RWPE2 (cell line): ENCODE data around the gene SCYL2.
A peak's percentile ranks its signal among the peaks of the same experiment; 100 is the strongest.
"Not testable (repeated sequence)": the region's sequence is repeated elsewhere in the genome, so short reads cannot be mapped to it uniquely, and the experiment has no call there.

Experiments used
- ATAC-seq: fragments of 200-7000 bp; cut with Tn5 transposase; 3 replicates; pipeline ENCODE4 v1.9.1; 2021; ENCODE audit warnings: low read depth
- DNase-seq: peaks from one replicate; pipeline ENCODE4 v3.0.0-alpha.2; 2020; ENCODE audit warnings: low spot score
- H3K27ac ChIP-seq: fragments of 450-650 bp; 2 replicates; pipeline ENCODE4 v1.5.1; 2017; ENCODE audit warnings: mild to moderate bottlenecking; ENCODE audit not compliant: poor library complexity, severe bottlenecking
- H3K27me3 ChIP-seq: fragments of 250-450 bp; sonication (Bioruptor Pico); 2 replicates; pipeline ENCODE4 v1.5.1; 2021; ENCODE audit warnings: mild to moderate bottlenecking, moderate library complexity; ENCODE audit not compliant: insufficient read depth, poor library complexity, severe bottlenecking
- H3K36me3 ChIP-seq: fragments of 250-450 bp; sonication (Bioruptor Pico); 2 replicates; pipeline ENCODE4 v1.5.1; 2020; ENCODE audit warnings: low read depth, mild to moderate bottlenecking, moderate library complexity
- H3K4me1 ChIP-seq: fragments of 250-450 bp; sonication (Bioruptor Pico); 2 replicates; pipeline ENCODE4 v1.5.1; 2021; ENCODE audit warnings: mild to moderate bottlenecking, moderate library complexity; ENCODE audit not compliant: insufficient read depth, poor library complexity, severe bottlenecking
- H3K4me3 ChIP-seq: fragments of 250-450 bp; sonication (Bioruptor Pico); 2 replicates; pipeline ENCODE4 v1.5.1; 2021; ENCODE audit warnings: mild to moderate bottlenecking, moderate library complexity; ENCODE audit not compliant: severe bottlenecking
- H3K9me3 ChIP-seq: fragments of 250-450 bp; sonication (Bioruptor Pico); 2 replicates; pipeline ENCODE4 v1.5.1; 2021; ENCODE audit warnings: mild to moderate bottlenecking, moderate library complexity; ENCODE audit not compliant: severe bottlenecking
- CTCF ChIP-seq: fragments of 450-650 bp; IDR thresholded peaks from one replicate; pipeline ENCODE4 v1.5.1; 2017; ENCODE audit warnings: mild to moderate bottlenecking, moderate library complexity; ENCODE audit not compliant: poor library complexity, severe bottlenecking

The SCYL2 gene

GRCh38 chr12:100337299-100337698 lies 70.3 kb downstream of the SCYL2 start:
- Histone ChIP-seq H3K36me3 (peaks cover 66% of the 10 kb centered on the region), H3K4me3 (no peak overlapping the region), H3K27me3 (no peaks in the 10 kb centered on the region), H3K9me3 (no peaks in the 10 kb centered on the region), H3K27ac (no peak overlapping the region), H3K4me1 (no peaks in the 10 kb centered on the region)
- ATAC-seq = no peak
- TF ChIP-seq CTCF = no peak
- no peak for DNase-seq

- DNase-seq (no peak), ATAC-seq (no peak)
- Histone ChIP-seq H3K27ac (no peak overlapping the region), H3K36me3 (peaks cover 66% of the 10 kb centered on the region), H3K27me3 (no peaks in the 10 kb centered on the region), H3K4me3 (no peak overlapping the region), H3K4me1 (no peaks in the 10 kb centered on the region), H3K9me3 (no peaks in the 10 kb centered on the region)
- TF ChIP-seq CTCF = no peak
These were observed 70.8 kb downstream of the SCYL2 start for GRCh38 chr12:100337727-100338126.

DNA sequence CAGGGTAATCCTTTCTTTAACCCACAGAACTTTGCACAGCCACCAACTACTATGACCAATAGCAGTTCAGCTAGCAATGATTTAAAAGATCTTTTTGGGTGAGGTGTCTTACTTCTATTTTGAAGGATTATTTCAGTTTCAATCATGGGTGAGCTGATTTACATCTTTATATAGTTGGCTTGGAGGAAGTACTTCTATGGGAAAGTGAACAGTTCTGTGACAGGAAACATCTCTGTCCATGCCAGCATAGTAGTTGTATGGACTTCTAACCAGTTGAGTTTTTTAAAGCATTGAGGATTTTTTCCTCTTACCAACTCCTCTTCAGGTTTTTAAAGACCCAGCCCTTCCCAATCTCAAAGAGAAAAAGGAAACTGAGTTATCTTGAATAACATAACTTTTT lies 72.1 kb downstream of the SCYL2 start:
- ATAC-seq = no peak
- Histone ChIP-seq H3K4me1 (no peaks in the 10 kb centered on the region), H3K36me3 (peaks cover 54% of the 10 kb centered on the region)

DNA sequence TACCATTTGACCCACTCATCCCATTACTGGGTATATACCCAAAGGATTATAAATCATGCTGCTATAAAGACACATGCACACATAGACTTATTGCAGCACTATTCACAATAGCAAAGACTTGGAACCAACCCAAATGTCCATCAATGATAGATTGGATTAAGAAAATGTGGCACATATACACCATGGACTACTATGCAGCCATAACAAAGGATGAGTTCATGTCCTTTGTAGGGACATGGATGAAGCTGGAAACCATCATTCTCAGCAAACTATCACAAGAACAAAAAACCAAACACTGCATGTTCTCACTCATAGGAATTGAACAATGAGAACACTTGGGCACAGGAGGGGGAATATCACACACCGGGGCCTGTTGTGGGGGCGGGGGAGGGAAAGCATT lies 75.9 kb downstream of the SCYL2 start:
- not testable (repeated sequence) for H3K27me3 ChIP-seq, H3K4me3 ChIP-seq, H3K4me1 ChIP-seq, ATAC-seq, H3K9me3 ChIP-seq, H3K27ac ChIP-seq, DNase-seq
- H3K36me3 ChIP-seq = peaks cover 17% of the 10 kb centered on the region

More for the DNA sequence above, 72.1 kb downstream of the SCYL2 start:
- Histone ChIP-seq H3K27me3 (no peaks in the 10 kb centered on the region), H3K9me3 (no peaks in the 10 kb centered on the region), H3K27ac (no peak overlapping the region), H3K4me3 (no peak overlapping the region)
- no peak for DNase-seq
- no peak for TF ChIP-seq CTCF

DNA sequence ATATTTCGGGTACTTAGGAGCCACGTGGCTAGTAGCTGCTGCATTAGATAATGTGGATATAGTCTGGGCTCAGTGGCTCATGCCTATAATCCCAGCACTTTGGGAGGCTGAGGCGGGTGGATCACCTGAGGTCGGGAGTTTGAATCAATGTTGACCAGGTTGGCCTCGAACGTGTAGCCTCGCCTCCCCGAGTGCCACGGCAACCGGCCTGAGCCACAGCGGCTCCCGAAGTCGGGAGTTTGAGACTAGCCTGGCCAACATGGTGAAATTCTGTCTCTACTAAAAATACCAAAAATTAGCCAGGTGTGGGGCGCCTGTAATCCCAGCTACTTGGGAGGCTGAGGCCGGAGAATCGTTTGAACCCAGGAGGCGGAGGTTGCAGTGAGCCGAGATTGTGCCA lies 77.4 kb downstream of the SCYL2 start:
- H3K4me3 ChIP-seq, H3K4me1 ChIP-seq, ATAC-seq, H3K27me3 ChIP-seq, H3K27ac ChIP-seq, DNase-seq, H3K36me3 ChIP-seq, H3K9me3 ChIP-seq: not testable (repeated sequence)

- DNase-seq (no peak), ATAC-seq (0 out of 3 replicates have a peak, but pooled peaks have one; percentile 17)
- no peak for TF ChIP-seq CTCF
- no peaks in the 10 kb centered on the region for H3K4me1 ChIP-seq
- H3K27ac ChIP-seq = no peak overlapping the region
- no peaks in the 10 kb centered on the region for H3K36me3 ChIP-seq
- H3K9me3 ChIP-seq = no peaks in the 10 kb centered on the region
- H3K4me3 ChIP-seq = no peak overlapping the region
- no peaks in the 10 kb centered on the region for H3K27me3 ChIP-seq
These were observed 78.2 kb downstream of the SCYL2 start for GRCh38 chr12:100345020-100345767.
